ENCODE data around the gene FTSJ1. TPM values are rescaled to one million over a fixed set of nuclear protein-coding genes. Genes with fewer than 3 reads are reported as not detected.

Gene FTSJ1
- polyA plus RNA-seq, 1 donor from 2014 or later, result 83.5 TPM

DNA sequence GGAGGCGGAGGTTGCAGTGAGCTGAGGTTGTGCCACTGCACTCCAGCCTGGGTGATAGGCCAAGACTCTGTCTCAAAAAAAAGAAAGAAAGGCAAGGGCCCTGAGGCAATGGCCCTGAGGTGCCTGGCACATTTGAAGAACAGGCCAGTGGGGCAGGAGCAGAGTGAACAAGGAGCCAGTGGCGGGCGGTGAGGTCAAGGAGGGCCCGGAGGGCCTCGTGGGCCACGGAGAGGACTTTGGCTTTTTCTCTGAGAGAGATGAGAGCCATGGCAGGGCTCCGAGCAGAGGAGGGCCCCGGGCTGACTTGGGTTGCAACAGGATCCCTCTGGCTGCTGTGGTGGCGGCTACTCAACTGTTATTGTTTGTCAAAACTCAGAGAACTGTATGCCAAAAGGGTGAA, 13.3 kb downstream of the FTSJ1 start:
- Histone ChIP-seq H3K9ac (ENCODE audit: low read length) (no peak overlapping the region), H3K9me3 (ENCODE audit: low read length) (no peaks in the 10 kb centered on the region), H3K4me3 (ENCODE audit: low read length) (no peak overlapping the region), H4K20me1 (ENCODE audit: insufficient read depth) (no peaks in the 10 kb centered on the region), H3F3A (ENCODE audit: insufficient read depth, low read length, poor library complexity, severe bottlenecking) (no peaks in the 10 kb centered on the region), H2AFZ (ENCODE audit: low read depth, low read length) (no peak overlapping the region), H3K36me3 (ENCODE audit: insufficient read depth, low read length) (no peaks in the 10 kb centered on the region), H3K27me3 (ENCODE audit: insufficient read depth, low read depth, low read length) (no peaks in the 10 kb centered on the region), H3K79me2 (replicated peaks; ENCODE audit: insufficient read depth, low read length) (no peaks in the 10 kb centered on the region), H3K9me2 (ENCODE audit: insufficient read depth, low read length) (no peaks in the 10 kb centered on the region), H3K27ac (ENCODE audit: low read length) (no peak overlapping the region), H3K4me2 (ENCODE audit: low read length) (no peak overlapping the region)
- TF ChIP-seq MXI1 (conservative IDR thresholded peaks at IDR 0.05; ENCODE audit: poor library complexity, severe bottlenecking), result no peak
- TF ChIP-seq TAF1 (IDR thresholded peaks at IDR 0.05; ENCODE audit: low read depth), result no peak
- no peak for TF ChIP-seq POLR2AphosphoS5 (IDR thresholded peaks at IDR 0.05)
- TF ChIP-seq SMC3 (conservative IDR thresholded peaks at IDR 0.05; ENCODE audit: poor library complexity), result no peak
- no peak for TF ChIP-seq RAD21 (conservative IDR thresholded peaks at IDR 0.05)

GRCh38 chrX:48489892-48490291, 13.9 kb downstream of the FTSJ1 start:
- Histone ChIP-seq H3K27me3 (ENCODE audit: insufficient read depth, low read depth, low read length) (no peaks in the 10 kb centered on the region), H3K4me2 (ENCODE audit: low read length) (no peak overlapping the region), H3K9me3 (ENCODE audit: low read length) (no peaks in the 10 kb centered on the region), H4K20me1 (ENCODE audit: insufficient read depth) (no peaks in the 10 kb centered on the region), H3K4me3 (ENCODE audit: low read length) (no peak overlapping the region), H3F3A (ENCODE audit: insufficient read depth, low read length, poor library complexity, severe bottlenecking) (no peaks in the 10 kb centered on the region), H2AFZ (ENCODE audit: low read depth, low read length) (no peak overlapping the region), H3K9me2 (ENCODE audit: insufficient read depth, low read length) (no peaks in the 10 kb centered on the region), H3K27ac (ENCODE audit: low read length) (no peak overlapping the region), H3K9ac (ENCODE audit: low read length) (no peak overlapping the region), H3K36me3 (ENCODE audit: insufficient read depth, low read length) (no peaks in the 10 kb centered on the region), H3K79me2 (replicated peaks; ENCODE audit: insufficient read depth, low read length) (no peaks in the 10 kb centered on the region)
- TF ChIP-seq, protein P1, sequence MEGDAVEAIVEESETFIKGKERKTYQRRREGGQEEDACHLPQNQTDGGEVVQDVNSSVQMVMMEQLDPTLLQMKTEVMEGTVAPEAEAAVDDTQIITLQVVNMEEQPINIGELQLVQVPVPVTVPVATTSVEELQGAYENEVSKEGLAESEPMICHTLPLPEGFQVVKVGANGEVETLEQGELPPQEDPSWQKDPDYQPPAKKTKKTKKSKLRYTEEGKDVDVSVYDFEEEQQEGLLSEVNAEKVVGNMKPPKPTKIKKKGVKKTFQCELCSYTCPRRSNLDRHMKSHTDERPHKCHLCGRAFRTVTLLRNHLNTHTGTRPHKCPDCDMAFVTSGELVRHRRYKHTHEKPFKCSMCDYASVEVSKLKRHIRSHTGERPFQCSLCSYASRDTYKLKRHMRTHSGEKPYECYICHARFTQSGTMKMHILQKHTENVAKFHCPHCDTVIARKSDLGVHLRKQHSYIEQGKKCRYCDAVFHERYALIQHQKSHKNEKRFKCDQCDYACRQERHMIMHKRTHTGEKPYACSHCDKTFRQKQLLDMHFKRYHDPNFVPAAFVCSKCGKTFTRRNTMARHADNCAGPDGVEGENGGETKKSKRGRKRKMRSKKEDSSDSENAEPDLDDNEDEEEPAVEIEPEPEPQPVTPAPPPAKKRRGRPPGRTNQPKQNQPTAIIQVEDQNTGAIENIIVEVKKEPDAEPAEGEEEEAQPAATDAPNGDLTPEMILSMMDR (IDR thresholded peaks at IDR 0.05; ENCODE audit: poor library complexity, severe bottlenecking), result no peak
- TF ChIP-seq RAD21 (conservative IDR thresholded peaks at IDR 0.05) (no peak), EP300 (conservative IDR thresholded peaks at IDR 0.05; ENCODE audit: poor library complexity, severe bottlenecking) (no peak)

GRCh38 chrX:48490661-48491060, 14.7 kb downstream of the FTSJ1 start:
- no peak overlapping the region for H3K9ac ChIP-seq (ENCODE audit: low read length)
- H2AFZ ChIP-seq (ENCODE audit: low read depth, low read length), result no peak overlapping the region
- no peak overlapping the region for H3K4me3 ChIP-seq (ENCODE audit: low read length)
- no peaks in the 10 kb centered on the region for H3K36me3 ChIP-seq (ENCODE audit: insufficient read depth, low read length)
- H4K20me1 ChIP-seq (ENCODE audit: insufficient read depth), result no peaks in the 10 kb centered on the region
- no peaks in the 10 kb centered on the region for H3K9me3 ChIP-seq (ENCODE audit: low read length)
- no peaks in the 10 kb centered on the region for H3K79me2 ChIP-seq (replicated peaks; ENCODE audit: insufficient read depth, low read length)
- TF ChIP-seq MXI1 (conservative IDR thresholded peaks at IDR 0.05; ENCODE audit: poor library complexity, severe bottlenecking) (no peak), RAD21 (conservative IDR thresholded peaks at IDR 0.05) (no peak), POLR2AphosphoS5 (IDR thresholded peaks at IDR 0.05) (no peak), SMC3 (conservative IDR thresholded peaks at IDR 0.05; ENCODE audit: poor library complexity) (no peak)
- no peaks in the 10 kb centered on the region for H3K27me3 ChIP-seq (ENCODE audit: insufficient read depth, low read depth, low read length)
- H3F3A ChIP-seq (ENCODE audit: insufficient read depth, low read length, poor library complexity, severe bottlenecking), result no peaks in the 10 kb centered on the region
- H3K9me2 ChIP-seq (ENCODE audit: insufficient read depth, low read length), result no peaks in the 10 kb centered on the region
- H3K27ac ChIP-seq (ENCODE audit: low read length), result no peak overlapping the region
- no peak overlapping the region for H3K4me2 ChIP-seq (ENCODE audit: low read length)

GRCh38 chrX:48491809-48492208, 15.8 kb downstream of the FTSJ1 start:
- no peaks in the 10 kb centered on the region for H3K36me3 ChIP-seq (ENCODE audit: insufficient read depth, low read length)
- no peak overlapping the region for H3K4me3 ChIP-seq (ENCODE audit: low read length)
- no peaks in the 10 kb centered on the region for H3K9me2 ChIP-seq (ENCODE audit: insufficient read depth, low read length)
- H2AFZ ChIP-seq (ENCODE audit: low read depth, low read length), result no peak overlapping the region
- no peaks in the 10 kb centered on the region for H3K79me2 ChIP-seq (replicated peaks; ENCODE audit: insufficient read depth, low read length)
- no peak overlapping the region for H3K4me2 ChIP-seq (ENCODE audit: low read length)
- H4K20me1 ChIP-seq (ENCODE audit: insufficient read depth), result no peaks in the 10 kb centered on the region
- H3K27ac ChIP-seq (ENCODE audit: low read length), result no peak overlapping the region
- H3F3A ChIP-seq (ENCODE audit: insufficient read depth, low read length, poor library complexity, severe bottlenecking), result no peaks in the 10 kb centered on the region
- TF ChIP-seq MXI1 (conservative IDR thresholded peaks at IDR 0.05; ENCODE audit: poor library complexity, severe bottlenecking) (no peak), POLR2AphosphoS5 (IDR thresholded peaks at IDR 0.05) (no peak), RAD21 (conservative IDR thresholded peaks at IDR 0.05) (no peak), EP300 (conservative IDR thresholded peaks at IDR 0.05; ENCODE audit: poor library complexity, severe bottlenecking) (no peak), SMC3 (conservative IDR thresholded peaks at IDR 0.05; ENCODE audit: poor library complexity) (no peak), TAF1 (IDR thresholded peaks at IDR 0.05; ENCODE audit: low read depth) (no peak), EZH2 (IDR thresholded peaks at IDR 0.05; ENCODE audit: borderline replicate concordance, insufficient read depth, low read length, poor library complexity, severe bottlenecking) (no peak)
- TF ChIP-seq, protein P2, sequence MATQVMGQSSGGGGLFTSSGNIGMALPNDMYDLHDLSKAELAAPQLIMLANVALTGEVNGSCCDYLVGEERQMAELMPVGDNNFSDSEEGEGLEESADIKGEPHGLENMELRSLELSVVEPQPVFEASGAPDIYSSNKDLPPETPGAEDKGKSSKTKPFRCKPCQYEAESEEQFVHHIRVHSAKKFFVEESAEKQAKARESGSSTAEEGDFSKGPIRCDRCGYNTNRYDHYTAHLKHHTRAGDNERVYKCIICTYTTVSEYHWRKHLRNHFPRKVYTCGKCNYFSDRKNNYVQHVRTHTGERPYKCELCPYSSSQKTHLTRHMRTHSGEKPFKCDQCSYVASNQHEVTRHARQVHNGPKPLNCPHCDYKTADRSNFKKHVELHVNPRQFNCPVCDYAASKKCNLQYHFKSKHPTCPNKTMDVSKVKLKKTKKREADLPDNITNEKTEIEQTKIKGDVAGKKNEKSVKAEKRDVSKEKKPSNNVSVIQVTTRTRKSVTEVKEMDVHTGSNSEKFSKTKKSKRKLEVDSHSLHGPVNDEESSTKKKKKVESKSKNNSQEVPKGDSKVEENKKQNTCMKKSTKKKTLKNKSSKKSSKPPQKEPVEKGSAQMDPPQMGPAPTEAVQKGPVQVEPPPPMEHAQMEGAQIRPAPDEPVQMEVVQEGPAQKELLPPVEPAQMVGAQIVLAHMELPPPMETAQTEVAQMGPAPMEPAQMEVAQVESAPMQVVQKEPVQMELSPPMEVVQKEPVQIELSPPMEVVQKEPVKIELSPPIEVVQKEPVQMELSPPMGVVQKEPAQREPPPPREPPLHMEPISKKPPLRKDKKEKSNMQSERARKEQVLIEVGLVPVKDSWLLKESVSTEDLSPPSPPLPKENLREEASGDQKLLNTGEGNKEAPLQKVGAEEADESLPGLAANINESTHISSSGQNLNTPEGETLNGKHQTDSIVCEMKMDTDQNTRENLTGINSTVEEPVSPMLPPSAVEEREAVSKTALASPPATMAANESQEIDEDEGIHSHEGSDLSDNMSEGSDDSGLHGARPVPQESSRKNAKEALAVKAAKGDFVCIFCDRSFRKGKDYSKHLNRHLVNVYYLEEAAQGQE (IDR thresholded peaks at IDR 0.05; ENCODE audit: borderline replicate concordance), result no peak
- TF ChIP-seq, protein P1 (IDR thresholded peaks at IDR 0.05; ENCODE audit: poor library complexity, severe bottlenecking), result no peak
- no peak overlapping the region for H3K9ac ChIP-seq (ENCODE audit: low read length)
- no peaks in the 10 kb centered on the region for H3K9me3 ChIP-seq (ENCODE audit: low read length)
- no peaks in the 10 kb centered on the region for H3K27me3 ChIP-seq (ENCODE audit: insufficient read depth, low read depth, low read length)

Measured in neural cell (in vitro differentiated cells).